PFSK-1 (cell line): ENCODE data around the gene STPG4.

ENCODE experiments used
- FOXP2 ChIP-seq: optimal IDR thresholded peaks from 2 replicates; pipeline ENCODE3; 2011; ENCODE audit warnings: borderline replicate concordance, control low read depth, inconsistent platforms; ENCODE audit not compliant: insufficient read depth; ENCODE audit errors: extremely low read length, extremely low read depth
- POLR2AphosphoS5 ChIP-seq: IDR thresholded peaks from 2 replicates; pipeline ENCODE4 v1.6.1; 2012; ENCODE audit warnings: low read depth, mild to moderate bottlenecking, control low read depth, low read length, moderate library complexity
- REST ChIP-seq, 2 experiments: IDR thresholded peaks; 2 replicates each; pipeline versions ENCODE4 v1.6.1 to v1.8.0; 2011 to 2012; ENCODE audit warnings: low read depth in 2 of 2, low read length in 2 of 2, control low read depth in 1 of 2, inconsistent platforms in 1 of 2, mild to moderate bottlenecking in 1 of 2, moderate library complexity in 1 of 2; ENCODE audit not compliant: insufficient read depth in 1 of 2
- SIN3A ChIP-seq: IDR thresholded peaks from 2 replicates; pipeline ENCODE4 v1.6.1; 2012; ENCODE audit warnings: mild to moderate bottlenecking, low read length, moderate library complexity, borderline replicate concordance; ENCODE audit not compliant: insufficient read depth
- TAF1 ChIP-seq: IDR thresholded peaks from 2 replicates; pipeline ENCODE4 v1.6.1; 2012; ENCODE audit warnings: low read length, control low read depth, borderline replicate concordance; ENCODE audit not compliant: insufficient read depth

STPG4 gene

GRCh38 chr2:47063538-47063930 is 91.6 kb downstream of the STPG4 start:
- TF ChIP-seq SIN3A (no peak), REST (IDR thresholded peaks at IDR 0.05; ENCODE audit: insufficient read depth in 1 of 2, low read depth in 2 of 2, low read length in 2 of 2) (no peak), TAF1 (no peak), POLR2AphosphoS5 (no peak), FOXP2 (no peak)

DNA sequence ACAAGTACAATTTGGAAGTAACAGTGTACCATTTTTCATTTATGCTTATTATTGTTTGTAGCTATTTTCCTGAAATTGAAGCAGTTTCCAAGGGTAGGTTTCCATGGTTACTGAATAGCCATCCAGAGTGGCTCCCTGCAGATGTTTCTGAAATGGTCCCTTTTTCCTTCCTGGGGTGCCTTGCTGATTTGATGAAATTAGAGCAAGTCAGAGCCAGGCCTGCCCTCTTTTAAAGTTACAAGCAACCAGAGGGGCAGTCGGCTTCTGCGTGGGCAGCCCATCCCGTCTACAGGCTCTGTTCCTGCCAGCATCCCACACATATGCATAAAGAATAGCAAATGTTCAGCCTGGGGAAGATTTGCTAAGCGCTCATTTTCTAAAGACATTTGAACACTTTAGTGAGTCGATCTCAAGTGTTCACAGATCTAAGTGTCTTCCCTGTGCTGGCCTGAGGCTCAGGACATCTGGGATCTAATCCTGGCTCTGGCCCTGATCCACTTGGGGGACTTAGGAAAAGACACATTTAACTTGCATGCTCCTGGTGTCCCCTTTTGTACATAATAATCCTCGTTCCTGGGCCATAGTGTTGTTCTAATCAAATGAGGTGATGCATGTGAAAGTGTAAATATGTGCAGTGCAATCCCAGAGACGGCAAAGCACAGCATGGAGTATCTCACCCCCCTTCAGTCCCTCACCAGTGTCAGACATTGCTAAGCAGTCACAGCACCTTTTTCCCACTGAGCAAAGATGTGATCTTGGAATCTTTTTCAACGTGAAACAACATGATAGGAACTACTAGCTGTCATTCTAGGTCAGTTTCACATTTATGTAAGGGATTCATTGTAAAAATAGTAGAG is 92.2 kb downstream of the STPG4 start:
- no peak for TF ChIP-seq TAF1
- no peak for TF ChIP-seq SIN3A
- TF ChIP-seq REST (IDR thresholded peaks at IDR 0.05; ENCODE audit: insufficient read depth in 1 of 2, low read depth in 2 of 2, low read length in 2 of 2), result no peak
- no peak for TF ChIP-seq POLR2AphosphoS5
- TF ChIP-seq FOXP2, result no peak

DNA sequence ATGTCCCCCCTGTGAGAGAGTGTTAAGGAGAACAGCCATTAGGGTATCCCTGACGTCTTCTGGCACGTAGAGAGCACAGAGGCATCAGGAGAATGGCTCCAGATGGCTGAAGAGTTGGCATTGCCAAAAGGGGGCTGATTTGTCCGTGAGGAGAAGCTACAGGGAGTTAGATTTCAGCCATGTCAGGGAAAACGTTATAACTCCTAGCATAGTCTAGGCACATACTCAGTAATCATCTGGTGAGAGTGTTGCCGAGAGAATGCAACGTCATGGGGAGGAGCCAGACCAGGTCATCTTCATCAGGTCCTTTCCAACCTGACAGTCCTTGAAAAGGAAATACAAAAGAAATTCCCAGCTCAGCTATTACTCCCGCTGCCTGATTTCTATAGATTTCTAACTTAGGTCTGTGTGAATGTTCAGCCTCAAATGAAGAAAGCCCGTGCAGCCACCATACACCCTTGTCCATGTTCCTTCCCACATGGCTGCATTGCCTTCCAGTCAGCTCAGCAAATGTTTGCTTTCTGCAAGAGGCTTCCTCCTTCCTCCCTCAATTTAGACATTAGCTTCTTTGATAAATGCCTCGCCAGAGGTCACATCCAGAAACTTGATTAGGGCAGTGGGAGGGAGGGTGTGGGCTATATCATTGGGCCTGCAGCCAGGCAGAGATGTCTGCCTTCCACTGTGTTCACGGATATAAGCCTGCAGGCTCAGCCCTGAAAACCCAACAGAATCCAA is 93.0 kb downstream of the STPG4 start:
- TF ChIP-seq FOXP2 (no peak), SIN3A (no peak)

GRCh38 chr2:47060652-47061170 is 94.4 kb downstream of the STPG4 start:
- no peak for TF ChIP-seq REST (IDR thresholded peaks at IDR 0.05; ENCODE audit: insufficient read depth in 1 of 2, low read depth in 2 of 2, low read length in 2 of 2)
- TF ChIP-seq SIN3A, result no peak
- TF ChIP-seq TAF1, result no peak
- TF ChIP-seq FOXP2, result no peak
- TF ChIP-seq POLR2AphosphoS5, result no peak

GRCh38 chr2:47058003-47058931 is 96.8 kb downstream of the STPG4 start:
- TF ChIP-seq FOXP2 (no peak), TAF1 (no peak), SIN3A (no peak), POLR2AphosphoS5 (no peak), REST (IDR thresholded peaks at IDR 0.05; ENCODE audit: insufficient read depth in 1 of 2, low read depth in 2 of 2, low read length in 2 of 2) (no peak)
